ENCODE measurements around the gene PIM1. TPM values are rescaled to one million over a fixed set of nuclear protein-coding genes. Genes with fewer than 3 reads are reported as not detected.

The PIM1 gene
- total and polyA plus RNA-seq, 9 of the 15 experiments (the other 6 are each of a cell fraction or from before 2014, with no cell fraction given): 19.0 to 789 (median 212) TPM

DNA sequence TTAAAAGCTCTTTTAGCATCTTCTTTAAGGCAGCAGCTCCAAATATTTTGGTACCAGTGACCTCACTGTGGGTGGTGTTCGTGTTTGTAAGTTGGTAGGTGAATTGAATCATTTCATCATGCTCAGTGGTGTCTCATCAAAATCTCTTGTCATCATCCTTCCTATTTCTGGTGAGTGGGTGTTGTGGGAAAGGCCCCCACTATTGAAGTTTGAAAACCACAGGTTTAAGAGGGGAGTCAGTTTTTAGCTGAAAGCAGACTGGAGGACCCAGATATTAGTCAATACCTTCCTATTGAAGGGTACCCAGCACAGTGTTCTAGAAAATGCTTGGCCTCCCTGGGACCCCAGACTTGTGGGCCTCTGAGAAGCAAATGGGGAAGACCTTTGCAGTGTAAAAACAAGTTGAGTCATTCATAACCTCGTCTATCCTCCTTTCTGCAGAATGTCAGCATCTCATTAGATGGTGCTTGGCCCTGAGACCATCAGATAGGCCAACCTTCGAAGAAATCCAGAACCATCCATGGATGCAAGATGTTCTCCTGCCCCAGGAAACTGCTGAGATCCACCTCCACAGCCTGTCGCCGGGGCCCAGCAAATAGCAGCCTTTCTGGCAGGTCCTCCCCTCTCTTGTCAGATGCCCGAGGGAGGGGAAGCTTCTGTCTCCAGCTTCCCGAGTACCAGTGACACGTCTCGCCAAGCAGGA lies 3.7 kb downstream of the PIM1 start (continued):
- TF ChIP-seq, protein P1, sequence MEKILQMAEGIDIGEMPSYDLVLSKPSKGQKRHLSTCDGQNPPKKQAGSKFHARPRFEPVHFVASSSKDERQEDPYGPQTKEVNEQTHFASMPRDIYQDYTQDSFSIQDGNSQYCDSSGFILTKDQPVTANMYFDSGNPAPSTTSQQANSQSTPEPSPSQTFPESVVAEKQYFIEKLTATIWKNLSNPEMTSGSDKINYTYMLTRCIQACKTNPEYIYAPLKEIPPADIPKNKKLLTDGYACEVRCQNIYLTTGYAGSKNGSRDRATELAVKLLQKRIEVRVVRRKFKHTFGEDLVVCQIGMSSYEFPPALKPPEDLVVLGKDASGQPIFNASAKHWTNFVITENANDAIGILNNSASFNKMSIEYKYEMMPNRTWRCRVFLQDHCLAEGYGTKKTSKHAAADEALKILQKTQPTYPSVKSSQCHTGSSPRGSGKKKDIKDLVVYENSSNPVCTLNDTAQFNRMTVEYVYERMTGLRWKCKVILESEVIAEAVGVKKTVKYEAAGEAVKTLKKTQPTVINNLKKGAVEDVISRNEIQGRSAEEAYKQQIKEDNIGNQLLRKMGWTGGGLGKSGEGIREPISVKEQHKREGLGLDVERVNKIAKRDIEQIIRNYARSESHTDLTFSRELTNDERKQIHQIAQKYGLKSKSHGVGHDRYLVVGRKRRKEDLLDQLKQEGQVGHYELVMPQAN (IDR thresholded peaks at IDR 0.05; ENCODE audit: borderline replicate concordance): 0 out of 2 replicates have a peak, but pooled peaks have one; percentile 17
- TF ChIP-seq NR2C1 (IDR thresholded peaks at IDR 0.05) (no peak), NR2C1 (tag; IDR thresholded peaks at IDR 0.05) (no peak), NFRKB (IDR thresholded peaks at IDR 0.05; ENCODE audit: low read depth) (peak; percentile 50; the same call in 1 of the 2 replicates), CBFB (CRISPR knock-in tag; IDR thresholded peaks at IDR 0.05) (no peak), ZFP30 (CRISPR knock-in tag; IDR thresholded peaks at IDR 0.05; ENCODE audit: borderline replicate concordance) (no peak), ADNP (tag; IDR thresholded peaks at IDR 0.05) (no peak), ZNF316 (IDR thresholded peaks at IDR 0.05) (no peak), TFE3 (CRISPR knock-in tag; IDR thresholded peaks at IDR 0.05) (no peak), DEAF1 (CRISPR knock-in tag; IDR thresholded peaks at IDR 0.05) (no peak), MEIS2 (IDR thresholded peaks at IDR 0.05; ENCODE audit: partially characterized antibody) (peak; percentile 55), CBX8 (IDR thresholded peaks at IDR 0.05; ENCODE audit: borderline replicate concordance, extremely low read depth, low read depth, low read length, poor library complexity, severe bottlenecking) (no peak), STAT5A (IDR thresholded peaks at IDR 0.05; ENCODE audit: borderline replicate concordance, low read length) (no peak), ZNF184 (CRISPR knock-in tag; IDR thresholded peaks at IDR 0.05) (no peak), MTA1 (IDR thresholded peaks at IDR 0.05; ENCODE audit: borderline replicate concordance) (no peak), ZNF449 (CRISPR knock-in tag; IDR thresholded peaks at IDR 0.05) (no peak)
- TF ChIP-seq, protein P2, sequence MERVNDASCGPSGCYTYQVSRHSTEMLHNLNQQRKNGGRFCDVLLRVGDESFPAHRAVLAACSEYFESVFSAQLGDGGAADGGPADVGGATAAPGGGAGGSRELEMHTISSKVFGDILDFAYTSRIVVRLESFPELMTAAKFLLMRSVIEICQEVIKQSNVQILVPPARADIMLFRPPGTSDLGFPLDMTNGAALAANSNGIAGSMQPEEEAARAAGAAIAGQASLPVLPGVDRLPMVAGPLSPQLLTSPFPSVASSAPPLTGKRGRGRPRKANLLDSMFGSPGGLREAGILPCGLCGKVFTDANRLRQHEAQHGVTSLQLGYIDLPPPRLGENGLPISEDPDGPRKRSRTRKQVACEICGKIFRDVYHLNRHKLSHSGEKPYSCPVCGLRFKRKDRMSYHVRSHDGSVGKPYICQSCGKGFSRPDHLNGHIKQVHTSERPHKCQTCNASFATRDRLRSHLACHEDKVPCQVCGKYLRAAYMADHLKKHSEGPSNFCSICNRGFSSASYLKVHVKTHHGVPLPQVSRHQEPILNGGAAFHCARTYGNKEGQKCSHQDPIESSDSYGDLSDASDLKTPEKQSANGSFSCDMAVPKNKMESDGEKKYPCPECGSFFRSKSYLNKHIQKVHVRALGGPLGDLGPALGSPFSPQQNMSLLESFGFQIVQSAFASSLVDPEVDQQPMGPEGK (CRISPR knock-in tag; IDR thresholded peaks at IDR 0.05; ENCODE audit: borderline replicate concordance): peak; percentile 19; the same call in 1 of the 2 replicates
- TF ChIP-seq, protein P3, sequence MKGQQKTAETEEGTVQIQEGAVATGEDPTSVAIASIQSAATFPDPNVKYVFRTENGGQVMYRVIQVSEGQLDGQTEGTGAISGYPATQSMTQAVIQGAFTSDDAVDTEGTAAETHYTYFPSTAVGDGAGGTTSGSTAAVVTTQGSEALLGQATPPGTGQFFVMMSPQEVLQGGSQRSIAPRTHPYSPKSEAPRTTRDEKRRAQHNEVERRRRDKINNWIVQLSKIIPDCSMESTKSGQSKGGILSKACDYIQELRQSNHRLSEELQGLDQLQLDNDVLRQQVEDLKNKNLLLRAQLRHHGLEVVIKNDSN (CRISPR knock-in tag; IDR thresholded peaks at IDR 0.05): no peak
